A549 (cell line): ENCODE results near the gene KRT73. TPM values are rescaled to one million over a fixed set of nuclear protein-coding genes. Genes with fewer than 3 reads are reported as not detected.
A peak's percentile ranks its signal among the peaks of the same experiment; 100 is the strongest.

Experiments used
- ATAC-seq, 2 experiments: fragments of 200-7000 bp in 1 of 2; fragments of >200 bp in 1 of 2; cut with Nextera tagmentation in 1 of 2; cut with Tn5 transposase in 1 of 2; 3 replicates each; pipeline versions ENCODE4 v1.8.0 to v1.9.1; 2018 to 2020; ENCODE audit warnings: mild to moderate bottlenecking in 1 of 2, moderate library complexity in 1 of 2
- CTCF ChIA-PET: fragments of 300-600 bp; sonication (Branson Sonifier 250); formaldehyde crosslinking; extraction: SDS; loops from one replicate; lab custom pipeline; 2021; ENCODE audit warnings: antibody characterized with exemption, inconsistent platforms; lab: Yijun Ruan, JAX
- POLR2A ChIA-PET: fragments of 350-600 bp; formaldehyde crosslinking; extraction: SDS; loops from one replicate; lab custom pipeline; 2021; ENCODE audit warnings: antibody characterized with exemption, inconsistent platforms; lab: Yijun Ruan, JAX
- DNase-seq, 2 experiments: peaks; one replicate each; pipeline versions ENCODE4 v3.0.0 to v3.0.0-alpha.2; 2011 to 2016; ENCODE audit warnings: low read depth in 1 of 2, low spot score in 1 of 2
- FAIRE-seq: peaks from 2 replicates; lab custom pipeline; 2011; peaks lifted over from hg19 to GRCh38; lab: Jason Lieb, UNC
- H3K27ac ChIP-seq, 2 experiments: fragments of >200 bp; sonication (Bioruptor Twin); formaldehyde crosslinking; 3 replicates each; pipeline ENCODE4 v1.5.1; 2016 to 2017
- H3K4me1 ChIP-seq: fragments of >200 bp; sonication (Bioruptor Twin); formaldehyde crosslinking; 3 replicates; pipeline ENCODE4 v1.6.1; 2016
- H3K4me2 ChIP-seq: fragments of >200 bp; sonication (Bioruptor Twin); formaldehyde crosslinking; 3 replicates; pipeline ENCODE4 v1.6.1; 2016
- H3K4me3 ChIP-seq: fragments of >200 bp; sonication (Bioruptor Twin); formaldehyde crosslinking; 3 replicates; pipeline ENCODE4 v1.5.1; 2016
- H3K9me3 ChIP-seq: fragments of >200 bp; sonication (Bioruptor Twin); formaldehyde crosslinking; 3 replicates; pipeline ENCODE4 v1.6.1; 2016
- BHLHE40 ChIP-seq: IDR thresholded peaks from 2 replicates; pipeline ENCODE4 v1.6.1; 2012; ENCODE audit warnings: low read depth, low read length, inconsistent platforms
- CBX2 ChIP-seq: fragments of 200-600 bp; sonication (generic); IDR thresholded peaks from 2 replicates; pipeline ENCODE4 v1.6.1; 2016; ENCODE audit warnings: low read depth, mild to moderate bottlenecking, borderline replicate concordance
- CBX8 ChIP-seq: fragments of 200-600 bp; sonication (generic); IDR thresholded peaks from 2 replicates; pipeline ENCODE4 v1.6.1; 2016
- CEBPB ChIP-seq, 2 experiments: fragments of >200 bp in 1 of 2; sonication (Bioruptor Twin) in 1 of 2; formaldehyde crosslinking in 1 of 2; IDR thresholded peaks; 2 replicates each; pipeline ENCODE4 v1.6.1; 2012 to 2016
- EHF ChIP-seq: fragments of 250-450 bp; sonication (Bioruptor Pico); IDR thresholded peaks from 2 replicates; pipeline ENCODE4 v1.5.0; 2020; ENCODE audit warnings: mild to moderate bottlenecking
- ESRRA ChIP-seq: fragments of 150-350 bp; IDR thresholded peaks from 2 replicates; pipeline ENCODE4 v1.6.1; 2014; ENCODE audit warnings: mild to moderate bottlenecking, low read length, borderline replicate concordance
- FOSL2 ChIP-seq, 2 experiments: fragments of 450-650 bp in 1 of 2; fragments of >200 bp in 1 of 2; sonication (Bioruptor Twin) in 1 of 2; formaldehyde crosslinking; IDR thresholded peaks; 2 replicates each; pipeline versions ENCODE4 v1.5.0 to v1.6.1; 2016 to 2020; ENCODE audit warnings: mild to moderate bottlenecking in 1 of 2, moderate library complexity in 1 of 2
- FOXS1 ChIP-seq: fragments of 250-450 bp; sonication (Bioruptor Pico); IDR thresholded peaks from 2 replicates; pipeline ENCODE4 v1.5.0; 2020; ENCODE audit warnings: mild to moderate bottlenecking, moderate library complexity
- HDAC2 ChIP-seq: fragments of 200-600 bp; sonication (generic); IDR thresholded peaks from 2 replicates; pipeline ENCODE4 v1.6.1; 2016
- HEYL ChIP-seq: fragments of 250-450 bp; sonication (Bioruptor Pico); IDR thresholded peaks from 2 replicates; pipeline ENCODE4 v1.8.0; 2021; ENCODE audit warnings: mild to moderate bottlenecking, moderate library complexity
- HOXA7 ChIP-seq: fragments of 250-450 bp; sonication (Bioruptor Pico); IDR thresholded peaks from 2 replicates; pipeline ENCODE4 v1.5.0; 2020; ENCODE audit warnings: mild to moderate bottlenecking, moderate library complexity
- JUNB ChIP-seq: fragments of >200 bp; sonication (Bioruptor Twin); formaldehyde crosslinking; IDR thresholded peaks from 2 replicates; pipeline ENCODE4 v1.6.1; 2016
- KDM1A ChIP-seq: fragments of 200-600 bp; sonication (generic); IDR thresholded peaks from 2 replicates; pipeline ENCODE4 v1.6.1; 2016; ENCODE audit warnings: low read depth, mild to moderate bottlenecking
- MAZ ChIP-seq: fragments of 150-350 bp; IDR thresholded peaks from 2 replicates; pipeline ENCODE4 v1.6.1; 2014; ENCODE audit warnings: antibody characterized with exemption, low read depth, low read length, borderline replicate concordance
- MYC ChIP-seq: IDR thresholded peaks from 2 replicates; pipeline ENCODE4 v1.6.1; 2012; ENCODE audit warnings: mild to moderate bottlenecking, inconsistent platforms, low read length, improper control_type of control experiment, borderline replicate concordance
- NPAS2 ChIP-seq: fragments of 250-450 bp; sonication (Bioruptor Pico); IDR thresholded peaks from 2 replicates; pipeline ENCODE4 v1.8.0; 2022; ENCODE audit warnings: mild to moderate bottlenecking, moderate library complexity, borderline replicate concordance
- NR3C1 ChIP-seq: fragments of >200 bp; sonication (Bioruptor Twin); formaldehyde crosslinking; IDR thresholded peaks from 3 replicates; pipeline ENCODE4 v1.6.1; 2017
- POLR2A ChIP-seq: IDR thresholded peaks from 2 replicates; pipeline ENCODE4 v1.6.1; 2012; ENCODE audit warnings: mild to moderate bottlenecking, low read length
- RFX5 ChIP-seq: fragments of 450-650 bp; IDR thresholded peaks from 2 replicates; pipeline ENCODE4 v1.7.1; 2014; ENCODE audit warnings: antibody characterized with exemption, mild to moderate bottlenecking, moderate library complexity
- SREBF2 ChIP-seq: fragments of 450-650 bp; IDR thresholded peaks from 2 replicates; pipeline ENCODE4 v1.6.1; 2014; ENCODE audit warnings: mild to moderate bottlenecking, moderate library complexity
- TFCP2L1 ChIP-seq: fragments of 250-450 bp; sonication (Bioruptor Pico); IDR thresholded peaks from 2 replicates; pipeline ENCODE4 v1.5.0; 2021; ENCODE audit warnings: mild to moderate bottlenecking
- TP53 ChIP-seq: fragments of 250-450 bp; sonication (Bioruptor Pico); IDR thresholded peaks from 2 replicates; pipeline ENCODE4 v1.5.0; 2021; ENCODE audit warnings: mild to moderate bottlenecking, moderate library complexity
- ZFP36 ChIP-seq: fragments of 450-650 bp; IDR thresholded peaks from 2 replicates; pipeline ENCODE4 v1.6.1; 2014; ENCODE audit warnings: borderline replicate concordance; ENCODE audit not compliant: partially characterized antibody
- WGBS: methylation state at CpG from one replicate; pipeline ENCODE4 v1.1.6; 2017; ENCODE audit errors: missing lambda C conversion rate; 5-methylcytosine and 5-hydroxymethylcytosine counted together
- polyA plus RNA-seq, 4 experiments: library from polyadenylated mRNA; depleted of rRNA in 3 of 4; stranded (reverse); fragments of >200 nt; fragmentation: RNase III in 1 of 4; extraction: RNeasy Plus Mini Kit Qiagen cat#74134 plus additional on column Dnase treatment in 1 of 4; gene quantifications; 2 replicates in 3 of 4; 3 replicates in 1 of 4; pipeline ENCODE4 v1.2.3, GENCODE V29; 2011 to 2017
- TF ChIP-seq, protein P1 (sequence below): IDR thresholded peaks from 2 replicates; pipeline ENCODE4 v1.6.1; 2012; ENCODE audit warnings: low read depth, borderline replicate concordance
- TF ChIP-seq, protein P2 (sequence below): IDR thresholded peaks from 2 replicates; pipeline ENCODE4 v1.6.1; 2012
- TF ChIP-seq, protein P3 (sequence below): fragments of 250-450 bp; sonication (Bioruptor Pico); IDR thresholded peaks from 2 replicates; pipeline ENCODE4 v1.5.0; 2020; ENCODE audit warnings: low read depth, mild to moderate bottlenecking, moderate library complexity
- TF ChIP-seq, protein P4 (sequence below): fragments of 450-650 bp; IDR thresholded peaks from 2 replicates; pipeline ENCODE4 v1.6.1; 2014; ENCODE audit warnings: antibody characterized with exemption
- TF ChIP-seq, protein P5 (sequence below): fragments of 250-450 bp; sonication (Bioruptor Pico); IDR thresholded peaks from 2 replicates; pipeline ENCODE4 v1.5.0; 2021; ENCODE audit warnings: mild to moderate bottlenecking, moderate library complexity, borderline replicate concordance
- TF ChIP-seq, protein P6 (sequence below): fragments of >200 bp; sonication (Bioruptor Twin); formaldehyde crosslinking; IDR thresholded peaks from 2 replicates; pipeline ENCODE4 v1.6.1; 2016

The KRT73 gene
- polyA plus RNA-seq, 2 of the 4 experiments (the other 2 are of a cell fraction), result not detected

- no peak overlapping the region for H3K27ac ChIP-seq
- TF ChIP-seq, protein P1, sequence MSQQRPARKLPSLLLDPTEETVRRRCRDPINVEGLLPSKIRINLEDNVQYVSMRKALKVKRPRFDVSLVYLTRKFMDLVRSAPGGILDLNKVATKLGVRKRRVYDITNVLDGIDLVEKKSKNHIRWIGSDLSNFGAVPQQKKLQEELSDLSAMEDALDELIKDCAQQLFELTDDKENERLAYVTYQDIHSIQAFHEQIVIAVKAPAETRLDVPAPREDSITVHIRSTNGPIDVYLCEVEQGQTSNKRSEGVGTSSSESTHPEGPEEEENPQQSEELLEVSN, result no peak
- TF ChIP-seq ZFP36 (no peak), NR3C1 (no peak), MYC (no peak), HDAC2 (no peak), CEBPB (IDR thresholded peaks at IDR 0.05) (no peak), FOXS1 (CRISPR knock-in tag) (no peak), TFCP2L1 (CRISPR knock-in tag) (no peak), CBX2 (no peak), CBX8 (no peak), POLR2A (no peak), NPAS2 (CRISPR knock-in tag) (no peak)
- TF ChIP-seq, protein P2, sequence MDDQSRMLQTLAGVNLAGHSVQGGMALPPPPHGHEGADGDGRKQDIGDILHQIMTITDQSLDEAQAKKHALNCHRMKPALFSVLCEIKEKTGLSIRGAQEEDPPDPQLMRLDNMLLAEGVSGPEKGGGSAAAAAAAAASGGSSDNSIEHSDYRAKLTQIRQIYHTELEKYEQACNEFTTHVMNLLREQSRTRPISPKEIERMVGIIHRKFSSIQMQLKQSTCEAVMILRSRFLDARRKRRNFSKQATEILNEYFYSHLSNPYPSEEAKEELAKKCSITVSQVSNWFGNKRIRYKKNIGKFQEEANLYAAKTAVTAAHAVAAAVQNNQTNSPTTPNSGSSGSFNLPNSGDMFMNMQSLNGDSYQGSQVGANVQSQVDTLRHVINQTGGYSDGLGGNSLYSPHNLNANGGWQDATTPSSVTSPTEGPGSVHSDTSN, result no peak
- TF ChIP-seq, protein P3, sequence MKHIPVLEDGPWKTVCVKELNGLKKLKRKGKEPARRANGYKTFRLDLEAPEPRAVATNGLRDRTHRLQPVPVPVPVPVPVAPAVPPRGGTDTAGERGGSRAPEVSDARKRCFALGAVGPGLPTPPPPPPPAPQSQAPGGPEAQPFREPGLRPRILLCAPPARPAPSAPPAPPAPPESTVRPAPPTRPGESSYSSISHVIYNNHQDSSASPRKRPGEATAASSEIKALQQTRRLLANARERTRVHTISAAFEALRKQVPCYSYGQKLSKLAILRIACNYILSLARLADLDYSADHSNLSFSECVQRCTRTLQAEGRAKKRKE, result no peak
- TF ChIP-seq, protein P4, sequence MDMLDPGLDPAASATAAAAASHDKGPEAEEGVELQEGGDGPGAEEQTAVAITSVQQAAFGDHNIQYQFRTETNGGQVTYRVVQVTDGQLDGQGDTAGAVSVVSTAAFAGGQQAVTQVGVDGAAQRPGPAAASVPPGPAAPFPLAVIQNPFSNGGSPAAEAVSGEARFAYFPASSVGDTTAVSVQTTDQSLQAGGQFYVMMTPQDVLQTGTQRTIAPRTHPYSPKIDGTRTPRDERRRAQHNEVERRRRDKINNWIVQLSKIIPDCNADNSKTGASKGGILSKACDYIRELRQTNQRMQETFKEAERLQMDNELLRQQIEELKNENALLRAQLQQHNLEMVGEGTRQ, result no peak
- TF ChIP-seq, protein P5, sequence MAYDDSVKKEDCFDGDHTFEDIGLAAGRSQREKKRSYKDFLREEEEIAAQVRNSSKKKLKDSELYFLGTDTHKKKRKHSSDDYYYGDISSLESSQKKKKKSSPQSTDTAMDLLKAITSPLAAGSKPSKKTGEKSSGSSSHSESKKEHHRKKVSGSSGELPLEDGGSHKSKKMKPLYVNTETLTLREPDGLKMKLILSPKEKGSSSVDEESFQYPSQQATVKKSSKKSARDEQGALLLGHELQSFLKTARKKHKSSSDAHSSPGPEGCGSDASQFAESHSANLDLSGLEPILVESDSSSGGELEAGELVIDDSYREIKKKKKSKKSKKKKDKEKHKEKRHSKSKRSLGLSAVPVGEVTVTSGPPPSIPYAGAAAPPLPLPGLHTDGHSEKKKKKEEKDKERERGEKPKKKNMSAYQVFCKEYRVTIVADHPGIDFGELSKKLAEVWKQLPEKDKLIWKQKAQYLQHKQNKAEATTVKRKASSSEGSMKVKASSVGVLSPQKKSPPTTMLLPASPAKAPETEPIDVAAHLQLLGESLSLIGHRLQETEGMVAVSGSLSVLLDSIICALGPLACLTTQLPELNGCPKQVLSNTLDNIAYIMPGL (CRISPR knock-in tag), result no peak
- TF ChIP-seq, protein P6, sequence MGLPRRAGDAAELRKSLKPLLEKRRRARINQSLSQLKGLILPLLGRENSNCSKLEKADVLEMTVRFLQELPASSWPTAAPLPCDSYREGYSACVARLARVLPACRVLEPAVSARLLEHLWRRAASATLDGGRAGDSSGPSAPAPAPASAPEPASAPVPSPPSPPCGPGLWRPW, result no peak
- ATAC-seq, result peak; percentile 37 to 47; a peak in 4 of 6 replicates
- ChIA-PET CTCF (interaction anchor here (1.4 kb wide), 1 partner anchor 276 kb away, joined by 4 read pairs; no protein-coding TSS in a partner anchor), POLR2A (no interaction called here)
- H3K9me3 ChIP-seq, result no peaks in the 10 kb centered on the region
- no peak for FAIRE-seq
- H3K4me3 ChIP-seq, result no peak overlapping the region
- H3K4me1 ChIP-seq, result no peaks in the 10 kb centered on the region
- 47% methylated on average over 6 of the region's 6 CpGs for WGBS
- 0 out of 3 replicates have a peak overlapping the region, but pooled peaks have one; percentile 0 for H3K4me2 ChIP-seq
- no peak for DNase-seq
These were observed 36.9 kb upstream of the KRT73 start for GRCh38 chr12:52655251-52655650.

- POLR2A ChIA-PET, result no interaction called here
- 82% methylated on average over 13 of the region's 16 CpGs for WGBS
- Histone ChIP-seq H3K4me2 (no peak within 1 kb of the TSS), H3K9me3 (no peaks in the 10 kb centered on the region), H3K4me3 (no peak within 1 kb of the TSS), H3K27ac (no peak within 1 kb of the TSS), H3K4me1 (no peaks in the 10 kb centered on the region)
- CTCF ChIA-PET, result interaction anchor here (0.9 to 1.0 kb wide), 2 partner anchors 69 to 232 kb away, joined by 3 to 4 read pairs; no protein-coding TSS in a partner anchor
- FAIRE-seq, result no peak
- ATAC-seq, result no peak
- DNase-seq, result no peak
- TF ChIP-seq, protein P5 (CRISPR knock-in tag), result no peak
- TF ChIP-seq FOSL2 (IDR thresholded peaks at IDR 0.05) (no peak), FOSL2 (CRISPR knock-in tag; IDR thresholded peaks at IDR 0.05) (no peak), TFCP2L1 (CRISPR knock-in tag) (no peak), KDM1A (no peak), ESRRA (no peak), MYC (no peak), EHF (no peak), FOXS1 (CRISPR knock-in tag) (no peak), MAZ (no peak), RFX5 (no peak), BHLHE40 (no peak), TP53 (CRISPR knock-in tag) (no peak), JUNB (no peak), HOXA7 (CRISPR knock-in tag) (no peak), HEYL (CRISPR knock-in tag) (no peak), SREBF2 (no peak)
- TF ChIP-seq, protein P6, result no peak
- TF ChIP-seq, protein P3, result no peak
These were observed 33.4 kb upstream of the KRT73 start, which contains the start of gene KRT2 for GRCh38 chr12:52651726-52652261. KRT2 (minus strand) TSS chr12:52652211; CDS start chr12:52652142, 69 bp downstream.
